ENCODE results near the gene INCA1. TPM values are rescaled to one million over a fixed set of nuclear protein-coding genes. Genes with fewer than 3 reads are reported as not detected.

Gene INCA1
- total and polyA plus RNA-seq, 2 of the 8 experiments (the other 6 are each of a cell fraction or from before 2014, with no cell fraction given): 0.89 to 1.4 TPM

GRCh38 chr17:4956493-4957061 lies 40.7 kb downstream of the INCA1 start:
- Histone ChIP-seq H2BK15ac (ENCODE audit: low read length) (no peak overlapping the region), H3K4ac (replicated peaks; ENCODE audit: insufficient read length, low read depth, low read length) (no peak overlapping the region), H4K20me1 (replicated peaks in 1 of 2; ENCODE audit: control insufficient read depth in 1 of 2, insufficient read depth in 2 of 2, low read length in 2 of 2) (peaks cover 0 to 3% of the 10 kb centered on the region in 2 experiments), H3K18ac (ENCODE audit: extremely low read depth, low read length) (no peak overlapping the region), H3K4me2 (ENCODE audit: insufficient read depth in 1 of 2, low read depth in 2 of 2, low read length in 2 of 2) (no peak overlapping the region), H3K23me2 (ENCODE audit: low read depth, low read length) (no peaks in the 10 kb centered on the region), H2BK20ac (ENCODE audit: low read length) (no peak overlapping the region), H2BK120ac (replicated peaks; ENCODE audit: low read depth, low read length) (no peak overlapping the region), H4K91ac (replicated peaks; ENCODE audit: insufficient read length, low read length) (no peak overlapping the region), H4K5ac (ENCODE audit: insufficient read length, low read depth, low read length) (no peak overlapping the region), H3K14ac (ENCODE audit: insufficient read length) (no peak overlapping the region), H3K79me2 (ENCODE audit: control insufficient read depth in 1 of 2, insufficient read depth in 2 of 2, low read length in 2 of 2) (no peaks in the 10 kb centered on the region; a peak in 1 of 4 replicates), H3K4me3 (ENCODE audit: extremely low read depth in 1 of 4, insufficient read depth in 2 of 4, low read depth in 3 of 4, low read length in 4 of 4) (no peak overlapping the region), H3K4me1 (replicated peaks in 1 of 4; ENCODE audit: control insufficient read depth in 3 of 4, insufficient read depth in 4 of 4, low read length in 3 of 4) (peaks cover 0 to 14% (median 8%) of the 10 kb centered on the region in 4 experiments; a peak in 5 of 7 replicates), H2BK5ac (ENCODE audit: low read depth, low read length) (no peak overlapping the region), H3K27me3 (replicated peaks in 1 of 4; ENCODE audit: control insufficient read depth in 3 of 4, extremely low read depth in 1 of 4, insufficient read depth in 3 of 4, low read length in 3 of 4) (no peaks in the 10 kb centered on the region), H3K56ac (replicated peaks; ENCODE audit: insufficient read length, low read depth, low read length) (no peak overlapping the region), H2AK5ac (ENCODE audit: low read depth, low read length) (no peak overlapping the region), H4K8ac (ENCODE audit: extremely low read depth, insufficient read depth, low read length) (no peak overlapping the region), H2AFZ (ENCODE audit: low read length) (no peak overlapping the region), H3K79me1 (ENCODE audit: low read depth, low read length) (0 out of 2 replicates have a peak, but pooled peaks cover 2% of the 10 kb centered on the region), H3K23ac (ENCODE audit: insufficient read length) (no peak overlapping the region), H3K9ac (replicated peaks in 1 of 4; ENCODE audit: extremely low read depth in 1 of 4, low read depth in 3 of 4, low read length in 3 of 4) (no peak overlapping the region), H3K9me3 (ENCODE audit: insufficient read depth in 2 of 2, low read depth in 1 of 2, low read length in 1 of 2) (no peaks in the 10 kb centered on the region), H3K27ac (ENCODE audit: low read depth, low read length) (no peak overlapping the region), H3K36me3 (ENCODE audit: control insufficient read depth in 2 of 4, insufficient read depth in 4 of 4, low read length in 3 of 4) (peaks cover 0 to 2% (median 0%) of the 10 kb centered on the region in 4 experiments; a peak in 2 of 8 replicates), H2BK12ac (ENCODE audit: low read depth, low read length) (no peak overlapping the region)
- WGBS, 2 experiments (ENCODE audit: extremely low coverage in 1 of 2, insufficient coverage in 1 of 2, insufficient read length in 1 of 2, insufficient replicate concordance in 2 of 2, low coverage in 1 of 2, low lambda C conversion rate in 2 of 2, missing lambda C conversion rate in 1 of 2): 64% methylated on average over 10 of the region's 10 CpGs; no CpG with 5 or more reads in 1 of the 2 experiments
- ChIA-PET CTCF (ENCODE audit: partially characterized antibody) (interaction anchor here (0.8 to 5.0 kb wide), 16 partner anchors 10 to 133 kb away, joined by 3 to 32 read pairs (median 4); partner anchors contain the start of genes RNF167, SLC25A11 and SPAG7), POLR2A (ENCODE audit: partially characterized antibody) (interaction anchor here (0.9 to 32.4 kb wide), 5 partner anchors 4 to 48 kb away, joined by 3 to 987 read pairs (median 5); partner anchors contain the start of genes ENO3, INCA1, KIF1C and PFN1)
- peak in 1 of 2 experiments; percentile 93 for DNase-seq (ENCODE audit: low read depth in 1 of 2, low spot score in 2 of 2)
- FAIRE-seq: peak; percentile 32
- TF ChIP-seq TAF1 (IDR thresholded peaks at IDR 0.05; ENCODE audit: low read depth, low read length) (no peak), GTF2F1 (IDR thresholded peaks at IDR 0.05; ENCODE audit: borderline replicate concordance, low read depth, low read length) (no peak), KDM1A (IDR thresholded peaks at IDR 0.05; ENCODE audit: borderline replicate concordance, low read length) (no peak), SP1 (IDR thresholded peaks at IDR 0.05; ENCODE audit: low read depth, low read length) (no peak), KDM5A (IDR thresholded peaks at IDR 0.05; ENCODE audit: low read length) (no peak), RAD21 (IDR thresholded peaks at IDR 0.05 in 1 of 2, conservative IDR thresholded peaks at IDR 0.05 in 1 of 2; ENCODE audit: low read depth in 2 of 2, low read length in 2 of 2) (peak; percentile 25 to 46; a peak in 3 of 4 replicates), JUN (IDR thresholded peaks at IDR 0.05; ENCODE audit: low read depth, low read length) (no peak), CREB1 (IDR thresholded peaks at IDR 0.05) (peak; percentile 25; the same call in 1 of the 2 replicates), CEBPB (IDR thresholded peaks at IDR 0.05; ENCODE audit: low read depth, low read length) (no peak)
- TF ChIP-seq, protein P1, sequence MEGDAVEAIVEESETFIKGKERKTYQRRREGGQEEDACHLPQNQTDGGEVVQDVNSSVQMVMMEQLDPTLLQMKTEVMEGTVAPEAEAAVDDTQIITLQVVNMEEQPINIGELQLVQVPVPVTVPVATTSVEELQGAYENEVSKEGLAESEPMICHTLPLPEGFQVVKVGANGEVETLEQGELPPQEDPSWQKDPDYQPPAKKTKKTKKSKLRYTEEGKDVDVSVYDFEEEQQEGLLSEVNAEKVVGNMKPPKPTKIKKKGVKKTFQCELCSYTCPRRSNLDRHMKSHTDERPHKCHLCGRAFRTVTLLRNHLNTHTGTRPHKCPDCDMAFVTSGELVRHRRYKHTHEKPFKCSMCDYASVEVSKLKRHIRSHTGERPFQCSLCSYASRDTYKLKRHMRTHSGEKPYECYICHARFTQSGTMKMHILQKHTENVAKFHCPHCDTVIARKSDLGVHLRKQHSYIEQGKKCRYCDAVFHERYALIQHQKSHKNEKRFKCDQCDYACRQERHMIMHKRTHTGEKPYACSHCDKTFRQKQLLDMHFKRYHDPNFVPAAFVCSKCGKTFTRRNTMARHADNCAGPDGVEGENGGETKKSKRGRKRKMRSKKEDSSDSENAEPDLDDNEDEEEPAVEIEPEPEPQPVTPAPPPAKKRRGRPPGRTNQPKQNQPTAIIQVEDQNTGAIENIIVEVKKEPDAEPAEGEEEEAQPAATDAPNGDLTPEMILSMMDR (IDR thresholded peaks at IDR 0.05; ENCODE audit: control extremely low read depth in 1 of 3, insufficient read depth in 1 of 3, low read depth in 1 of 3, low read length in 3 of 3): peak; percentile 59 to 74 (median 71)

Measured in H1 (cell line).